ENCODE results near the gene HYCC1. TPM values are rescaled to one million over a fixed set of nuclear protein-coding genes. Genes with fewer than 3 reads are reported as not detected.

Gene HYCC1
- total RNA-seq, 1 experiment from 2014 or later = 126 TPM

GRCh38 chr7:22979861-22980260 is 34.1 kb downstream of the HYCC1 start:
- H4K5ac ChIP-seq (ENCODE audit: insufficient read length, low read depth, low read length) = no peak overlapping the region
- no peak for TF ChIP-seq CTCF (conservative IDR thresholded peaks at IDR 0.05)
- no peaks in the 10 kb centered on the region for H3K79me2 ChIP-seq (ENCODE audit: insufficient read depth, low read length)
- no peaks in the 10 kb centered on the region for H4K20me1 ChIP-seq (ENCODE audit: control insufficient read depth, insufficient read depth, insufficient read length)
- H3K14ac ChIP-seq (ENCODE audit: insufficient read depth, low read length) = no peak overlapping the region
- no peak overlapping the region for H3K4ac ChIP-seq (ENCODE audit: low read depth, low read length)
- H3K56ac ChIP-seq (ENCODE audit: insufficient read length, low read depth, low read length) = no peak overlapping the region
- no peak overlapping the region for H3K27ac Mint-ChIP-seq
- H2BK15ac ChIP-seq (ENCODE audit: low read depth, low read length) = no peak overlapping the region
- no peak overlapping the region for H2BK5ac ChIP-seq (ENCODE audit: insufficient read length, low read length)
- no peak overlapping the region for H2BK120ac ChIP-seq (ENCODE audit: low read depth, low read length, poor library complexity, severe bottlenecking)
- peaks cover 2% of the 10 kb centered on the region; the same call in 1 of the 2 replicates for H3K4me1 ChIP-seq (ENCODE audit: insufficient read depth, low read length)
- no peak overlapping the region for H3T11ph ChIP-seq (ENCODE audit: low read length)
- no peak for DNase-seq
- no peaks in the 10 kb centered on the region for H3K23me2 ChIP-seq (ENCODE audit: insufficient read length, low read depth, low read length, poor library complexity, severe bottlenecking)
- H3K18ac ChIP-seq (ENCODE audit: insufficient read length, low read depth, low read length) = no peak overlapping the region
- no peaks in the 10 kb centered on the region for H3K9me3 Mint-ChIP-seq
- no CpG with 5 or more reads among the region's 1 CpG for WGBS (ENCODE audit: extremely low coverage, insufficient read length, low lambda C conversion rate)
- H3K9ac ChIP-seq (ENCODE audit: extremely low read depth, insufficient read length, low read length) = no peak overlapping the region
- no peak overlapping the region for H2AFZ ChIP-seq (ENCODE audit: low read length)
- no peak overlapping the region for H3K4me3 Mint-ChIP-seq
- no peaks in the 10 kb centered on the region for H3K9me3 ChIP-seq (ENCODE audit: control insufficient read depth, low read depth, low read length)
- H3K4me2 ChIP-seq (ENCODE audit: insufficient read depth, insufficient read length, low read length) = no peak overlapping the region
- H2BK20ac ChIP-seq (ENCODE audit: low read depth, low read length, poor library complexity, severe bottlenecking) = no peak overlapping the region
- no peak overlapping the region for H3K27ac ChIP-seq (ENCODE audit: insufficient read length, low read depth, low read length)
- no peaks in the 10 kb centered on the region for H3K27me3 ChIP-seq (ENCODE audit: insufficient read depth, low read length)
- H3K36me3 Mint-ChIP-seq (ENCODE audit: insufficient read depth in 1 of 3, low read depth in 3 of 3) = peaks cover 30 to 39% (median 36%) of the 10 kb centered on the region in 3 experiments; a peak in 6 of 7 replicates
- no peak overlapping the region for H2BK12ac ChIP-seq (ENCODE audit: insufficient read length, low read depth, low read length)
- no peaks in the 10 kb centered on the region for H3K79me1 ChIP-seq (ENCODE audit: insufficient read depth, low read depth, low read length, poor library complexity, severe bottlenecking)
- no peaks in the 10 kb centered on the region for H3K27me3 Mint-ChIP-seq (ENCODE audit: low read depth)
- H4K91ac ChIP-seq (ENCODE audit: insufficient read length, low read depth, low read length) = no peak overlapping the region
- H4K8ac ChIP-seq (replicated peaks; ENCODE audit: insufficient read length, low read depth, low read length) = no peak overlapping the region
- H3K4me1 Mint-ChIP-seq = peaks cover 17 to 24% of the 10 kb centered on the region in 2 experiments
- no peak overlapping the region for H3K23ac ChIP-seq (ENCODE audit: insufficient read length, low read depth, low read length)
- H2AK5ac ChIP-seq (ENCODE audit: insufficient read length, low read length) = no peak overlapping the region

Measured in H9 (cell line).